Stimulated activated CD8-positive, alpha-beta memory T cell treated with anti-CD3 and anti-CD28 coated beads, Interleukin-4, amount 100 ng/mL, for 48 hours (primary cell): ENCODE data around the gene LEFTY1.

Source experiments
- DNase-seq: peaks from one replicate; pipeline ENCODE4 v3.0.0-alpha.2; 2020

The LEFTY1 gene

DNA sequence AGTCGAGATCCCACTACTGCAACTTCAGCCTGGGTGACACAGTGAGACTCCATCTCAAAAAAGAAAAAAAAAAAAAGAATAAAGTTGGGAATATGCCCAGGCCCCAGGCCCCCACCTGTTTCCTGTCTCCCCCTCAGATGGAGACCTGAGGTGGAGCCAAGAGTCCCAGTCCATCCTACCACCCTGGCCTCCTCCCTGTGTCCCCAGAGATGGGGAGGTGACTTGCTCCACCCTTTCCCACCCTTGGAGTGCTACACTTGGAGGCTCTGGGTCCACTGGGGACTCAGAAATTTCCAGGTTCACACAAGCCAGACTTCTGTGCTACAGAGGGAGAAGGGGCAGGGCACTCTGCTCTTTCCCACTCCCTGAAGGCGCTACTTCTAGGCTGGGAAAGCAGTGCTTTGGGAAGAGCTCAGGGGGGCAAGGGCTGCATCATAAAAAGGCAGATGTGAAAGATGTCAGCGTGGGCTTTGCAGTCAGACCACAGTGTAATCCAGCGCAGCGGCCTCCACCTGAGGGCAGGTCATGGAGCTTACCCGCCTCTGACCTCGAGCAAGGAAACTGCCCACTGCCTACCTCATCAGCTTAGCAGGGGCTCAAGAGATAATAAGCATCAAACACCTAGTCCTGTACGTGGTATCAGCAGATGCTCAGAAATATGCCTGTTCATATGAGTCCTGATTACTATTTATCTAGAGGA lies 20.2 kb downstream of the LEFTY1 start:
- DNase-seq = no peak

DNA sequence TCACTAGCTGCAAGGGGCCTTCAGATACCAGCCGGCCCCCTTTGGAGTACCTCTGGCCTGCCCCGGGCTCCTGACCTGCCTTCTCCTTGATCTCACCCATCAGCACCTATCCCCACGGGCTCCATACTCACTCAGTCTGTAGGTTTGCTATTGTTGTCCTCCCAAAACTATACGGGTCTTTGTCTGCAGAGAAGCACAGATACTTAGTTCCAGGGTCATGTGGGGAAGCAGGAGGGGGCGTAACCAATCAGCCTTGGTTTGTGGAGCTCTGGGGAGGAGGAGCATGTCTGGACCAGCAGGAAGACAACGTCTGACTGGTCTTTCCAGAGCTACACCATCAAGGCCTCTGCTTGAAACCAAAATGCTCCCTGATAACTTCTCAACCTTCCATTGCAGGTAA lies 22.0 kb downstream of the LEFTY1 start:
- DNase-seq = no peak

DNA sequence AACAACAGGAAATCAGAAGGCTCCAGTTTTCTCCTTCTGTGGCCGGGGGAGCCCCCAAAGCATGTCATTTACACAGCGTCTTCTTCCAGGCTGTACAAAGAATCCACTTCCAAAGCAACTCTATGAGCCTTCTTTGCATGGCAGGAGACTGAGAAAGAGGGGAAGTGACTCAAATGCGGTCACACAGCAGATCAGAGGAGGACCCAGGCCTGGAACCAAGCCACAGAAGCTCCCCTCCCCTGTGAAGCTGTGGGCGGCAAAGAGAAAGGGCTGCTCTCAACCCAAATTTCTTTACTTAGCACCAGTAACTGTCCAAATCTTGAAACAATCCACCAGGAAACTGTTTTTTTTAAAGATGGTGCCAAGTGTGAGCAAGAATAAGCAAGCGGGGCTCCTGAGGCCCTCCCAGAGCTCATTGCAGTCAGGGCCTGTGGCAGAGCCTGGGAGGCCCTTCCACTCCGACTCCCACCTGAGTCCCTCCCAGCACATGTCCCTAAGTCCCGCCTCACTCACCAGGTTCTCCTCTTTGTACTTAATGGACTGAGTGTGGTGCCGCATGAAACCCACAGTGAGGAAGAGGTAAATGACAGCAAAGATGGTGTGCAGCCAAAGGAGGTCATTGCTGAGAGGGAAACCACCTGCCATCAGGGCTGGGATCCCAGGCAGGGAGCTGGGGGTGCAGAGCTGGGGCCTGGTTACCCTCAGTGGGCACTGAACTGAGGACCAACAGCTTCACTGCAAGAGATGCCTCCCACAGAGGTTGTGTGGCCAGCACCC lies 22.7 kb downstream of the LEFTY1 start:
- peak; percentile 78 for DNase-seq

DNA sequence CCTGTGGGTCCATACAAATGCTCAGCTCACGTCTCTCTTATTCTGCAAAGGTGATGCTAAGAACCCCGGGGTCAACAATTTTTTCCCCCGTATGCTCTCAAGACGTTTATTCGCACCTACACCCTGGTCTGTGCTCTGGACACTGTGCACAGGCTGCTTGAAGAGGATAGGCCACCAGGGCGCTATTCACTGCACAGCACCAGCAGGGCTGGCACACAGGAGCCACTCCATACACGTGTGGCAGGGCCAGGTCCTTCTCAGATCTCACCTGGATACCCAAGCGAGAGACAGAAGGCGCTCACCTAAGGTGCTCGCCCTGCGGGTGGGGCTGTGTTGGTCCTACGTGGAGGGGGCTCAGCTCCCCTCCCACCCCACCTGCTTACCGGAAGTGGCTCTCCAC lies 23.4 kb downstream of the LEFTY1 start:
- DNase-seq = no peak

DNA sequence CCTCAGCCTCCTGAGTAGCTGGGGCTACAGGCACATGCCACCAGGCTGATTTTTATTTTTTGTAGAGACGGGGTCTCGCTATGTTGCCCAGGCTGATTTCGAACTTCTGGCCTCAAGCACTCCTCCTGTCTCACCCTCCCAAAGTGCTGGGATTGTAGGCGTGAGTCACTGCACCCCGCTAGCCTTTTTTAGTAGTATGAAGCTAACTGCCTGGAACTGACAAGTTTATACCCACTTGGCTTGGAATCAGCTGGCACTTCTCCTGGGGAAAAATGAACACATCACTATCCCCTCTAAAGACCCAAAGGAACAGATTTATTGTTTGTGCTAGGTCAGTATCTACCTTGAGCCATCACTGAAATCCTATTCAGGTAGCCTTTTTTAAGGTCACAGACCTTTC lies 25.8 kb downstream of the LEFTY1 start:
- DNase-seq = no peak

- DNase-seq = no peak
These were observed 26.4 kb downstream of the LEFTY1 start for GRCh38 chr1:225862581-225862950.

DNA sequence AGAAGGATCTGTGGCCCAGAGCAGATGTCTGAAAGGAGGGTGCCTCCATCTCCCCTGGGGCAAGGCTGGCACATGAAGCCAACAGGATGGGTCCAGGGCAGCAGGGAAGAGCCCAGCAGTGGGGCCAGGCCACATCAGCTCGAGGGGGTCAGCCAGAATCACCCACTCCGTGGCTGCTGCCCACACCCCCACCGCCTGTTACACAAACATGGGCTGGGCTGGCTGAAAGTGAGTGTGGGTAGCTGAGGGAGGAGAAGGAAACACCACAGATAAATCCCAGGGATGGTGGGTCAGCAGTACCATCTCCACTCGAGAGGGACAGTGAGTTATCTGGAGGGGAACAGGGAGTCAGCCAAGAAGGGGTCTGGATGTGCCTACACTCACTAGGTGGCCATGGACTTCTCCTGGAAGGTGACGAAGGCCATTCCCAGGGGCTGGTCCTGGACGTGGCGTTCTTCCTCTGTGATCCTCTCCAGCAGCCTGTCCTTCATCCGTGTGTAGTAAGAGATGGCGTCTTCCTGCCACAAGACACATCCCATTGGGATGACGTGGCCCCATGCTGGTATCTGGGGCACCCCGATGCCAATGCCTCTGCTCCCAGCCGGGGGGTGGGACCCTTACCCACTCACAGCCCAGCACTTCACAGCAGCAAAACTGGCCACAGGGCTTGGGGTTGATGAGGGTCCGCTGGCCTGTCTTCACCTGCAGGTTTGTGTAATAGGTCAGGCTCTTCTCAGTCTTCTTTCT lies 26.9 kb downstream of the LEFTY1 start:
- DNase-seq = no peak

- DNase-seq = no peak
These were observed 28.0 kb downstream of the LEFTY1 start for GRCh38 chr1:225860876-225861441.

- DNase-seq = no peak
These were observed 28.8 kb downstream of the LEFTY1 start for GRCh38 chr1:225860107-225860506.

DNA sequence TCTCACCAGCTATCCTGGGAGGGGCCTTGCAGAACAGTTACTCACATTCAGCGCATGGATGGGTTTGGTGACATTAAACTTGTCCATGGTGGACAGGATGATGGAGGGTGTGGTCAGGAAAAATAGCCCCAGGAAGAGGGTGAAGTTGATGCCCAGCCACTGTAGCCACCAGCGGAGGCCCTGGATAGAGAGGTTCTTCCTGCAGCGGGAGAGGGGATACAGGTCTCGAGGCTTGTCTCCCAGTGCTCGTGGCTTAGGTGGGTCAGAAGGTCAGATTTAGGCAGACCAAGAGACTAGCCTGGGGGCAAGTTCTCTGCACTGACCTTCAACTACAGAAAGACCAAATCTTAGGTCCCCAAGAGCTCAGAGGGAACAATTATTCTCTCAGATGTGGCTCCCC lies 29.8 kb downstream of the LEFTY1 start:
- DNase-seq = no peak

GRCh38 chr1:225857256-225857655 lies 31.7 kb downstream of the LEFTY1 start:
- DNase-seq = no peak

DNA sequence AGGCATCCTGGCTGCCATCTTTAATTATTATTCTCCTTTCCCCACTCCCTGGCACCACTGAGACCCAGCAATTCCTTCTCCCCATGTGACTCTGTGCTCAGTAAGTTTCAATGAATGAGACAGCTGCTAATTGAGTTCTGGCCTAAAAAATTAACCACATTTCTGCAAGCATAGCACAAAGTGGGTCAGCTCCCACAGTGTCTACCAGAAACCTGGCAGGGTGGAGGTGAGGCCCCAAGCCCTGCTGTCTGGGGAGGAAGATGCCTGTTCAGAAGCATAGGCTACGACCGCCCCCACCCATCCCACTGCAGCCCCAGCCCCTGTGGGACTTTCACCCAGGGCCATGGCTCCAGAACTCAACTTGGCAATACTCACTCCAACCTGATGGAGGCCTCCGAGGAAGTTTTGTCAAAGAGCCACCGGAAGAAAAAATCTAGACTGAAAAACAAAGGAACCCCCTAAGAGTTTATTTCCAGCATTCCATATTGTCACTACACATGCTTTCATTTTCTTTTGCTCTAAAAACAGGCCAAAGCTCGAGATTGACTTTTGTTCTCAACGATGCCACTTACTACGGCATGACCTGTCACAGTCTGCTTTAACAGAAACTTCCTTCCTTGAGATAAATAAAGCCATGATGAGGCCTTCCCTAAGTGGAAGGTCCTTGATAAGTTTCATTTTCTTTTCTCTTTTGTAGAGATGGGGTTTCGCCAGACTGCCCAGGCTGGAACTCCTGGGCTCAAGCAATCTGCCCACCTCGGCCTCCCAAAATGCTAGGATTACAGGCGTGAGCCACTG lies 33.2 kb downstream of the LEFTY1 start:
- no peak for DNase-seq

GRCh38 chr1:225853441-225853840 lies 35.5 kb downstream of the LEFTY1 start:
- no peak for DNase-seq

DNA sequence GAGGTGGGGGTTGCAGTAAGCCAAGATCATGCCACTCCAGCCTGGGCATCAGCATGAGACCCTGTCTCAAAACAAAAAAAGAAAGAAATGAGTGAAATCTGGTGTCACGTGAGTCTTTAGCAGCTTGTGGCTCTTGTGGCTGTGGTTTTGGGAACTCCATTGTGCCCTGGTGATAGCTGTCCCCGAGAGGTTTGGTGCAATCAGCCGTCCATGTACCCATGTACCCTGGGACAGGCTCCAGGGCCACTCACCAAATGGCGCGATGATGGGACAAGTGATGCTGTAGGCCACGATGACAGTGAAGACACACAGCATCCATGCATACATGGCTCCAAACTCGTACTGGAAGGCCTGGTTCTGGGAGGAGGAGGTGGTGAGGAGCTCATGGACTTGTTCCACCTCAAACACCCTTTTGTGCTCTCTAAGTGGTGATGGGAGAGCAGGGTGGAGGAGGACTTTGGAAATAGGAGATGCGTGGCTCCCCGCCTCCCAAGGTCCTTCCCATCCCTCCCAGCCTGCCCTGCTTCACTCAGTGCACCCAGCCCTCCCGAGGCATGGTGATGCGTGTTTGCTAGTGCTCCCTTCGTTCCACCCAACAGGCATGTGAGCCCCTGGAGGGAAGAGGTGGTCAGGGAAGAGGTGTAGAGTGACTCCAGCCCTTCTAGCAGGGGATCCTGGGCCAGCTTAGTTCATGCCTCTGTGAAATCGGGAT lies 36.4 kb downstream of the LEFTY1 start:
- no peak for DNase-seq

DNA sequence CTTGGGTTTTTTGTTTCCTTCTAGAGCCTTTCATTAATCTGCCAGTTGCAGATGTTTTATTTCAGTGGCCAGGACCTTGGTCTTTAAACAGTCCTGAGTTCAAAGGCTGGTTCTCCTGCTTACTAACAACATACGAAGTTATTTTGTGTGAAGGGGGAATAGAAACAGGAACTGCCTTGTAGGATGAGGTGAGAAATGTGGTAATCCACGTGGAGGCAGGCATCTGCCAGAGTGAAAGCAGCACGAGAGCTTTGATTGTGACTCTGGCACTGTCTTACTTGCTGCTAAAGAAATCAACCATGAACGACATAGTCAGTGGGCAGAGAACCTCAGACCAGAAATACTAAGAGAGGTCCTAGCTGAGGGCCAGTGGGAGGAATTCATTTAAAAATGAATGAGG lies 37.1 kb downstream of the LEFTY1 start:
- no peak for DNase-seq

- DNase-seq = no peak
These were observed 38.6 kb downstream of the LEFTY1 start for GRCh38 chr1:225850370-225850769.

- DNase-seq = no peak
These were observed 39.0 kb downstream of the LEFTY1 start for GRCh38 chr1:225849925-225850324.

GRCh38 chr1:225848030-225848955 lies 40.7 kb downstream of the LEFTY1 start:
- DNase-seq = no peak

- DNase-seq = no peak
These were observed 41.3 kb downstream of the LEFTY1 start for GRCh38 chr1:225847610-225848009.

DNA sequence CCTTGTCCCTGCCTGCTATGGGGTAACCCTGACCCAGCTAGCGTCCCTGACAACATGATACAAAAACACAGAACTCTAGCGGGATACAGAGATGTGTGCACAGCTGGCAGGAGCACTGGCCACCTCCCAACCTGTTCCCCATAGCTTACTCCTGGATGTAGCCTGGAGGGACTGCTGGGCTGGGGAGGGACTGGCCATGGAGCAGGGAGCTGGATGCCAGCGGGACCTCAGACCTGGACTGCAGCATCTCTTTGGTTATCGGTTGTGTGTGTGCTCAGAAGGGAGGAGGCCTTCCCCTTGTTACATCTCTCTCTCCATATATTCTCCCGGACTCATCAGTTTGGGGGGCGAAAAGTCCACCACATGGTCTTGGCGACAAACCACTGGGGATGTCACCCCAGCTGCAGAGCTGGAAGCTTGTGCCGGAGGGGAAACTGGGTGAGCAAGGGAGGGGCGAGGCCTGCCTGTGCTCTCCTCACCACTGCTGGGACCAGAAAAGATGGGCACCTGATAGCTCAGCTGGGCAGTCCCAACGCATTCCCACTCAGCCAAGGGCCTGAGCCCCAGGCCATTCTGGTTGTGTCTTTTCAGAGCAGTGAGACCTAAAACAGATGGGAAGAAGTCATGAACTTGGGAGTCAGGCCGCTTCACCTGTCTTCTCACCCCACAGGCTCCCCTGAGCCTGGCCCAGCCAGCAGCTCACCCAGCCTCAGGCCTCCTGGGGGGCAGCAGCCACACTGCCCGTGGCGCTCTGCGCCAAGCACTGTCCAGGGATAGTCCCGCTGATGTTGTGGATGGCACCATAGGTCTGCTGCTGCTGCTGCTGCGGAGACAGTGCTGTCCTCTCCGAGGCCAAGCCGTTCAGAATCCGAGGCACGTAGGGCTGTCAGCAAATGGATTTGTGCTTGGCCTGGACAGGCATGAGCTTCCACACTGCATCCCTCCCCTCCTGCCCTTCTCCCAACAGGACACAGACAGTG lies 42.3 kb downstream of the LEFTY1 start:
- DNase-seq = no peak
